Measurements from ENCODE around the gene RNF121. TPM values are rescaled to one million over a fixed set of nuclear protein-coding genes. Genes with fewer than 3 reads are reported as not detected.

The RNF121 gene
- total and polyA plus RNA-seq, 2 of the 8 experiments (the other 6 are each of a cell fraction or from before 2014, with no cell fraction given) = 39.7 to 51.6 TPM

- no peak overlapping the region for H3K4ac ChIP-seq (replicated peaks; ENCODE audit: insufficient read length, low read depth, low read length)
- ChIA-PET POLR2A (ENCODE audit: partially characterized antibody) (interaction anchor here (1.2 to 1.5 kb wide), 3 partner anchors 15 to 235 kb away, joined by 3 to 4 read pairs (median 4); no protein-coding TSS in a partner anchor), CTCF (ENCODE audit: partially characterized antibody) (interaction anchor here (0.7 to 3.6 kb wide), 6 partner anchors 12 to 26 kb away, joined by 3 to 18 read pairs (median 8); no protein-coding TSS in a partner anchor)
- H2BK5ac ChIP-seq (ENCODE audit: low read depth, low read length) = no peak overlapping the region
- no peak overlapping the region for H2BK15ac ChIP-seq (ENCODE audit: low read length)
- no peak overlapping the region for H3K56ac ChIP-seq (replicated peaks; ENCODE audit: insufficient read length, low read depth, low read length)
- H4K91ac ChIP-seq (replicated peaks; ENCODE audit: insufficient read length, low read length) = no peak overlapping the region
- TF ChIP-seq POLR2A (IDR thresholded peaks at IDR 0.05; ENCODE audit: control extremely low read depth in 1 of 2, low read depth in 2 of 2, low read length in 2 of 2) = peak; percentile 22 to 71
- TF ChIP-seq EP300 (IDR thresholded peaks at IDR 0.05; ENCODE audit: borderline replicate concordance in 1 of 2, low read depth in 2 of 2, low read length in 2 of 2) = no peak
- no peak for TF ChIP-seq TBP (IDR thresholded peaks at IDR 0.05; ENCODE audit: low read depth, low read length)
- TF ChIP-seq POLR2AphosphoS5 (IDR thresholded peaks at IDR 0.05; ENCODE audit: low read depth, low read length) = peak; percentile 78
- TF ChIP-seq SAP30 (IDR thresholded peaks at IDR 0.05; ENCODE audit: insufficient read depth, insufficient replicate concordance, low read length) = no peak
- H2AK5ac ChIP-seq (ENCODE audit: low read depth, low read length) = no peak overlapping the region
- no peak overlapping the region for H2BK12ac ChIP-seq (ENCODE audit: low read depth, low read length)
- H3K9ac ChIP-seq (replicated peaks in 1 of 4; ENCODE audit: extremely low read depth in 1 of 4, low read depth in 3 of 4, low read length in 3 of 4) = no peak overlapping the region
- no peak overlapping the region for H3K27ac ChIP-seq (ENCODE audit: low read depth, low read length)
- peaks cover 36 to 66% (median 52%) of the 10 kb centered on the region in 4 experiments for H3K36me3 ChIP-seq (ENCODE audit: control insufficient read depth in 2 of 4, insufficient read depth in 4 of 4, low read length in 3 of 4)
- no peak overlapping the region for H3K14ac ChIP-seq (ENCODE audit: insufficient read length)
- H3K23me2 ChIP-seq (ENCODE audit: low read depth, low read length) = no peaks in the 10 kb centered on the region
- H4K8ac ChIP-seq (ENCODE audit: extremely low read depth, insufficient read depth, low read length) = no peak overlapping the region; the same call in 1 of the 2 replicates
- H3K23ac ChIP-seq (ENCODE audit: insufficient read length) = no peak overlapping the region
- no peaks in the 10 kb centered on the region for H3K27me3 ChIP-seq (replicated peaks in 1 of 4; ENCODE audit: control insufficient read depth in 3 of 4, extremely low read depth in 1 of 4, insufficient read depth in 3 of 4, low read length in 3 of 4)
- 92% methylated on average over 12 of the region's 12 CpGs; no CpG with 5 or more reads in 1 of the 2 experiments for WGBS, 2 experiments (ENCODE audit: extremely low coverage in 1 of 2, insufficient coverage in 1 of 2, insufficient read length in 1 of 2, insufficient replicate concordance in 2 of 2, low coverage in 1 of 2, low lambda C conversion rate in 2 of 2, missing lambda C conversion rate in 1 of 2)
- no peak overlapping the region for H3K4me3 ChIP-seq (ENCODE audit: extremely low read depth in 1 of 4, insufficient read depth in 2 of 4, low read depth in 3 of 4, low read length in 4 of 4)
- no peak overlapping the region for H3K4me2 ChIP-seq (ENCODE audit: insufficient read depth in 1 of 2, low read depth in 2 of 2, low read length in 2 of 2)
- no peak overlapping the region for H2AFZ ChIP-seq (ENCODE audit: low read length)
- no peak overlapping the region for H4K5ac ChIP-seq (ENCODE audit: insufficient read length, low read depth, low read length)
- H4K20me1 ChIP-seq (replicated peaks in 1 of 2; ENCODE audit: control insufficient read depth in 1 of 2, insufficient read depth in 2 of 2, low read length in 2 of 2) = peaks cover 20 to 28% of the 10 kb centered on the region in 2 experiments
- DNase-seq (ENCODE audit: low read depth in 1 of 2, low spot score in 2 of 2) (no peak), FAIRE-seq (no peak)
- no peak overlapping the region for H3K18ac ChIP-seq (ENCODE audit: extremely low read depth, low read length)
- no peak overlapping the region for H2BK120ac ChIP-seq (replicated peaks; ENCODE audit: low read depth, low read length)
- no peak overlapping the region for H2BK20ac ChIP-seq (ENCODE audit: low read length)
- H3K9me3 ChIP-seq (ENCODE audit: insufficient read depth in 2 of 2, low read depth in 1 of 2, low read length in 1 of 2) = no peaks in the 10 kb centered on the region
- H3K79me2 ChIP-seq (ENCODE audit: control insufficient read depth in 1 of 2, insufficient read depth in 2 of 2, low read length in 2 of 2) = no peaks in the 10 kb centered on the region
- no peaks in the 10 kb centered on the region for H3K79me1 ChIP-seq (ENCODE audit: low read depth, low read length)
- H3K4me1 ChIP-seq (replicated peaks in 1 of 4; ENCODE audit: control insufficient read depth in 3 of 4, insufficient read depth in 4 of 4, low read length in 3 of 4) = no peaks in the 10 kb centered on the region
These were observed 74.3 kb downstream of the RNF121 start for GRCh38 chr11:72002841-72003775.

Data from H1 (cell line).